ENCODE results near the gene CFAP157.
A peak's percentile ranks its signal among the peaks of the same experiment; 100 is the strongest.

CFAP157 gene

DNA sequence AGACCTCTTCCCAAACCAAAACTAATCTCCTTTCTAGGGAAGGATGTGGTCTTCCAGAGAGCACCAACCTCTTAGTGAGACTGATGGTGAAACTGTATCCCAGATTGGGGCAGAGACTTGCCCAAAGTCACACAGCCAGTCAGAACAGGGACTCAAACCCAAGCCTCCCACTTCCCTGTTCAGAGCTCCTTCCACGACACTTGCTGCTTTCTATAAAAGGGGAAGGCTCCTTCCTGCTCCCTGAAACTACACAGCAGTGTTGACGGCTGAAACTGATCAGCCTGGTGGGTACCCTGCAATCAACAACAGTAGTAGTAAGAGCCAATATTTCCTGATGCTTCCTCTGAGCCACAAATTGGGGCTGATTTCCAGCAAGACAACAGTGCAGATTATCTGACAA, 26.8 kb downstream of the CFAP157 start:
- H3K4me3 ChIP-seq (ENCODE audit: low read length in 2 of 2): no peak overlapping the region
- H3K9ac ChIP-seq (ENCODE audit: low read depth in 1 of 2, low read length in 2 of 2): no peak overlapping the region
- H3K27ac ChIP-seq (ENCODE audit: low read depth in 2 of 2, low read length in 2 of 2): no peak overlapping the region

DNA sequence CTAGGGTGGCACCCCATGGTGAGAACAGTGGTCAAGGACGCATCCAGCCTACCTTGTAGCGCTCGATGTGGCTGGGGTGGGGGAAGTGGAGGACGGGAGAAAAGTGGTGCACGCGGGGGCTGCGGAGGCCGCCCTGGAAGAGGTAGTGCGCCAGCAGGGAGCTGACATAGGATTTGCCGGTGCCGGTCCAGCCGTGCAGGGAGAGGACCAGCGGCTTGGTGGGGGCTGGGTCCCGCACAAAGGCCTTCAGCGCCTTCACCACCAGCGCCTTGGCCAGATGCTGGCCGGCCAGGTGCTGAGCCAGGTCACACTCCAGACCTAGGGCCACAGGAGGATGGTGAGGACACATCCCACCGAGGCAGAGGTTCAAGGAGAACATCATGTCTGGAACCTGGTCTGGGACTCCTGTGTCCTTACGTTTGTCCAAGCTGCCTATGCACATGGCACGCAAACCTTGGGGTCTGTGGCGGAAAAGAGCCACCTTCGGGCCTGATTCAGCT, 27.5 kb downstream of the CFAP157 start:
- H3K27me3 ChIP-seq (ENCODE audit: control insufficient read depth in 2 of 2, insufficient read depth in 2 of 2, low read length in 2 of 2): no peaks in the 10 kb centered on the region
- H3K36me3 ChIP-seq (ENCODE audit: control insufficient read depth in 2 of 2, insufficient read depth in 2 of 2, low read length in 2 of 2): peaks cover 0 to 10% of the 10 kb centered on the region in 2 donors
- H3K9me3 ChIP-seq (ENCODE audit: control insufficient read depth in 2 of 2, low read length in 2 of 2): no peaks in the 10 kb centered on the region
- peak overlapping the region; percentile 95 for H3K27ac ChIP-seq (ENCODE audit: low read depth in 2 of 2, low read length in 2 of 2)
- H3K9ac ChIP-seq (ENCODE audit: low read depth in 1 of 2, low read length in 2 of 2): peak overlapping the region; percentile 79 to 85
- peak overlapping the region; percentile 65 to 78 for H3K4me3 ChIP-seq (ENCODE audit: low read length in 2 of 2)
- H3K4me1 ChIP-seq (ENCODE audit: control insufficient read depth in 2 of 2, insufficient read depth in 2 of 2, low read length in 2 of 2): peaks cover 8 to 9% of the 10 kb centered on the region in 2 donors

More for the DNA sequence above, 26.8 kb downstream of the CFAP157 start:
- Histone ChIP-seq H3K4me1 (ENCODE audit: control insufficient read depth in 2 of 2, insufficient read depth in 2 of 2, low read length in 2 of 2) (peaks cover 8 to 9% of the 10 kb centered on the region in 2 donors), H3K27me3 (ENCODE audit: control insufficient read depth in 2 of 2, insufficient read depth in 2 of 2, low read length in 2 of 2) (no peaks in the 10 kb centered on the region), H3K9me3 (ENCODE audit: control insufficient read depth in 2 of 2, low read length in 2 of 2) (no peaks in the 10 kb centered on the region), H3K36me3 (ENCODE audit: control insufficient read depth in 2 of 2, insufficient read depth in 2 of 2, low read length in 2 of 2) (peaks cover 0 to 10% of the 10 kb centered on the region in 2 donors)

DNA sequence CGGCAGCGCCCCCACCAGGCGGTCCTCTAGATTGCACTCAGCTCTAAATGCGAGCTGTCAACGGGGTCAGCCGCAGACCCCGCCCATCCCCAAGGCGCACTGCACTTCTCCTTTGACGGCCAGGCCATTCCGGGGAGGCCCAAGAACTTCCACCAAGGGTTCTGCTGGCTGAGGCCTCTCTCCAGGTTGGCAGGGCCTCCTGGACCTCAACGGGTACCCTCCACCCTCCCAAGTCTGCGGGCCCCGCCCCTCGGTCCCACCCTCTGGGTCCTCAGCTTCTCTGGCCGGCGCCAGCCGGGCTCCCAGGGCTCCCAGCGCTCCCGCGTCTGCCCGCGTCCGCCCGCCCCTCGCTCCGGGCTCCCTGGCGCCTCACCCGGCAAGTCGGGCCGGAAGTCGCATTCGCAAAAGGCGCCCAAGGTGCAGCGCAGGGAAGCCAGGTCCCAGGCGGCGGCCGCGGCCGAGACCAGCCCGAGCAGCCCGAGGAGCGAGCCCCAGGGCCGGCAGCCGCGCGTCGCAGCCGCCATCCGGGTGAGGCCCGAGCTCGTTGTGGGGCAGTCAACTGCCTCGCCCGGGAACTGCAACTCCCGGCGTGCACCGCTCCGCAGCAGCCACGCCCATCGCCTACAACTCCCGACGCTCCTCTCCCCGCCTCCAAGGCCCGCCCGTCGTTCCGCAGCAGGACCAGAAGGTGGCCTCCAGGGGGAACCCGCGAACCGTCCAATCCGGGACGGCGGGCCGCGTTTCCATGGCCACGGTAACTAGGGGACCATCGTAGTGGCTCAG, 28.1 kb downstream of the CFAP157 start, which contains the start of gene TOR2A:
TOR2A (minus strand) TSS at position 548 of the 783 bp plus-strand sequence; CDS start at position 524, 24 bp downstream.
- H3K4me1 ChIP-seq (ENCODE audit: control insufficient read depth in 2 of 2, insufficient read depth in 2 of 2, low read length in 2 of 2): peaks cover 8 to 11% of the 10 kb centered on the region in 2 donors
- H3K27me3 ChIP-seq (ENCODE audit: control insufficient read depth in 2 of 2, insufficient read depth in 2 of 2, low read length in 2 of 2): no peaks in the 10 kb centered on the region
- peak within 1 kb of the TSS; percentile 95 for H3K27ac ChIP-seq (ENCODE audit: low read depth in 2 of 2, low read length in 2 of 2)
- no peaks in the 10 kb centered on the region for H3K9me3 ChIP-seq (ENCODE audit: control insufficient read depth in 2 of 2, low read length in 2 of 2)
- H3K36me3 ChIP-seq (ENCODE audit: control insufficient read depth in 2 of 2, insufficient read depth in 2 of 2, low read length in 2 of 2): peaks cover 0 to 10% of the 10 kb centered on the region in 2 donors
- peak within 1 kb of the TSS; percentile 79 to 85 for H3K9ac ChIP-seq (ENCODE audit: low read depth in 1 of 2, low read length in 2 of 2)
- peak within 1 kb of the TSS; percentile 65 to 78 for H3K4me3 ChIP-seq (ENCODE audit: low read length in 2 of 2)

DNA sequence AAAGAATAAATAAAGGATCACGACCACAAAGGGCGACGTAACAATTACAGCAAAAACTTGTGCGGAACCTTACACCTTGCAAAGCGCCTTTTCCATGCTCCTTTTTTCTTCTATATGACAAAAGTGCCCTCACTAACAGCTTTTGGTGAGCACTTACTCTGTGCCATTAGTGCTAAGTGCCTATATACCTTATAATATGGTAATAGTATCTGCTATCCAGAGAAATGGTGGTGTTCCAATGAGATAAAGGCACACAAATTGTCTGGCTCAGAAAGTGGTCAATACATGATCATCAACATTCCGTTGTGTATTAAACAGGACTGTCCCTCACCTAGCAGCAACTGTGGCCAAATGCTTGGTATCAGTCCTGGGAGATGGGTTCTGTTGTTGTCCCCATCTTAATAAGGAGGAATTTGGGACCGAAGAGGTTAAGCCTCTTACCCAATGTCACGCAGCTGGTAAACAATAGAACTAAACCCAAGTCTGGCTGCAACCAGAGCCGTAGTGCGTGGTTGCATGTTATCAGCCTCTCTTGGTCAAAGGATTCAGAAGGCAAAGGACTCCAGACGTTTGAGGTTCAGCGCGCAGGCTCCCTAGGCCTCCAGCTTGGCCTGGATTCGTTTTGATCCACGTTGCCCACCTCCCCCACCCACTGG, 28.9 kb downstream of the CFAP157 start:
- H3K4me3 ChIP-seq (ENCODE audit: low read length in 2 of 2): no peak overlapping the region
- no peak overlapping the region for H3K27ac ChIP-seq (ENCODE audit: low read depth in 2 of 2, low read length in 2 of 2)
- H3K9ac ChIP-seq (ENCODE audit: low read depth in 1 of 2, low read length in 2 of 2): no peak overlapping the region
- H3K4me1 ChIP-seq (ENCODE audit: control insufficient read depth in 2 of 2, insufficient read depth in 2 of 2, low read length in 2 of 2): peaks cover 13 to 16% of the 10 kb centered on the region in 2 donors
- no peaks in the 10 kb centered on the region for H3K27me3 ChIP-seq (ENCODE audit: control insufficient read depth in 2 of 2, insufficient read depth in 2 of 2, low read length in 2 of 2)
- no peaks in the 10 kb centered on the region for H3K9me3 ChIP-seq (ENCODE audit: control insufficient read depth in 2 of 2, low read length in 2 of 2)
- H3K36me3 ChIP-seq (ENCODE audit: control insufficient read depth in 2 of 2, insufficient read depth in 2 of 2, low read length in 2 of 2): peaks cover 0 to 10% of the 10 kb centered on the region in 2 donors

DNA sequence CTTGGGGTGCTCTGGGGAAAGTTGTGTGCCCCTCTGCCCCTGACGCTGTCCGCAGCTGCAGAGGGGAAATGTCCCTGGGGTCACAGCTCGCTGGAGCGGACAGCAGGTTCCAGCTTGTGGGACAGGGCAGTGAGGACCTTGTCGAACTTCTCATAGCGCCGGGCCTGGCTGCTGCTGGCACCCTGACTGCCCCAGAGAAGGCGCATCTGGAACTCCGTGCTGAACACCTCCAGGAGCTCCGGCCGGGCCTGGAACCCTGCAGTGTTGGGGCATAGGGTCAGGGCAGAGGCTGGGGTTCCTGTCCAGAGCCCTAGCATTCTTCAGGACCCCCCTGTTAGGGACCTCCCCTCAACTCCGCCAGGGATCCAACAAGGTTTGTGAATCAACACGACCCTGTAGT, 31.9 kb downstream of the CFAP157 start:
- peaks cover 13 to 16% of the 10 kb centered on the region in 2 donors for H3K4me1 ChIP-seq (ENCODE audit: control insufficient read depth in 2 of 2, insufficient read depth in 2 of 2, low read length in 2 of 2)
- H3K27ac ChIP-seq (ENCODE audit: low read depth in 2 of 2, low read length in 2 of 2): no peak overlapping the region
- no peaks in the 10 kb centered on the region for H3K9me3 ChIP-seq (ENCODE audit: control insufficient read depth in 2 of 2, low read length in 2 of 2)
- peaks cover 0 to 8% of the 10 kb centered on the region in 2 donors for H3K36me3 ChIP-seq (ENCODE audit: control insufficient read depth in 2 of 2, insufficient read depth in 2 of 2, low read length in 2 of 2)
- H3K27me3 ChIP-seq (ENCODE audit: control insufficient read depth in 2 of 2, insufficient read depth in 2 of 2, low read length in 2 of 2): peaks cover 2 to 8% of the 10 kb centered on the region in 2 donors
- no peak overlapping the region for H3K4me3 ChIP-seq (ENCODE audit: low read length in 2 of 2)
- no peak overlapping the region for H3K9ac ChIP-seq (ENCODE audit: low read depth in 1 of 2, low read length in 2 of 2)

DNA sequence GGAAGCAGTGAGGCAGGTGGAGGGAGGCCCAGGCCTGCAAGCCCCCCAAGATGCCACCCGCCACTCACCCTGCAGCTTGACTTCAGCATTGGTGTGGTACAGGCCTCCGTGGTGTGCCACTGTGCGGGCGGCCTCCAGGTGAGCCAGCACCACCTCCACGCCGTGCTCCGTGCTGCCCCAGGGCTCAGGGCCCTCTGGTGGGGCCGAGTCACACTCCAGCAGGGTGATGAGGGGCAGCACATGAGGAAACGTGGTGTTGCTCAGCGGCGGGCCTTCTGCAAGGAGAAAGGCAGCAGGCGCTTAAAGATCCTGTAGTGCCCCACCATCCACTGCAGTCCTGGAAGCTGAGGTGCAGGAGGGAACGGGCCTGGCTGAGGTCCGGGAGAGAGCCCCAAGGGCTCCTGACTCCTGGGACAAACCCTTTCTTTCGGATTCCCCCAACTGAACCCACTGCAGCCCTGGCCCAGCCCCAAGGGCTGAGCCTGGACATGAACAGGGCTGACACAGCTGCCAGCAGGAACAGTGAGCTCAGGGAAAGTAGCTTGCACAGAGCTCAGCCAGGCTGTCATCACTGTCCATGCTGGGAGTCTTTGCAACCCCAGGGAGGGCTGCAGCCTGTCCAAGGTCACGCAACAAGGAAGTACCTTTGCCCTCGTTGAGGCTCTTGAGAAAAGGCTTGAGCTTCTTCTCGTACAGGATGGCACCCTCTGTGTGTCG, 33.0 kb downstream of the CFAP157 start:
- no peak overlapping the region for H3K9ac ChIP-seq (ENCODE audit: low read depth in 1 of 2, low read length in 2 of 2)
- peak overlapping the region; percentile 3 to 42 for H3K27ac ChIP-seq (ENCODE audit: low read depth in 2 of 2, low read length in 2 of 2)
- peaks cover 0 to 11% of the 10 kb centered on the region in 2 donors for H3K36me3 ChIP-seq (ENCODE audit: control insufficient read depth in 2 of 2, insufficient read depth in 2 of 2, low read length in 2 of 2)

DNA sequence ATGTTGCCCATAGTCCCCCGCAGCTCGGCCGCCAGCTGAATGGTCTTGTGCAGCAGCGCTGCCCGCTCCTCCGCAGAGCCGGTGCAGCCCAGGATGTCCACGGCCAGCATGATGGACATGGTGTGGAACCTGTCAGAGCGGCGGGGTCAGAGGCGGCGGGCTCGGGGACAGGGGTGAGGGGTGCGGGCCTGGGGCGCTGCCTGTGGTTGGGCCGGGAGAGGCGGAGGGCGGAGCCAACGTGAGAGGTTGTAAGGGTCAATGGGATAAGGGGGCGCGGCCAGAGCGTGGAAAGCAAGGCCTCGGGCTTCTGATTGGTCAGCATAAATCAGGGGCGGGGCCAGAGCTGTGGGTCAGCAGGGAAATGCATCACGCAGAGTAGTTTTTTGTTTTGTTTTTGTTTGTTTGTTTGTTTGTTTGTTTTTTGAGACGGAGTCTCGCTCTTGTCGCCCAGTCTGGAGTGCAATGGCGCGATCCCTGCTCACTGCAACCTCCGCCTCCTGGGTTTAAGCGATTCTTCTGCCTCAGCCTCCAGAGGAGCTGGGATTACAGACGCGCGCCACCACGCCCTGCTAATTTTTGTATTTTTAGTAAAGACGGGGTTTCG, 35.1 kb downstream of the CFAP157 start:
- H3K9ac ChIP-seq (ENCODE audit: low read depth in 1 of 2, low read length in 2 of 2): no peak overlapping the region
- no peak overlapping the region for H3K27ac ChIP-seq (ENCODE audit: low read depth in 2 of 2, low read length in 2 of 2)
- H3K36me3 ChIP-seq (ENCODE audit: control insufficient read depth in 2 of 2, insufficient read depth in 2 of 2, low read length in 2 of 2): peaks cover 0 to 11% of the 10 kb centered on the region in 2 donors
- no peaks in the 10 kb centered on the region for H3K9me3 ChIP-seq (ENCODE audit: control insufficient read depth in 2 of 2, low read length in 2 of 2)
- H3K27me3 ChIP-seq (ENCODE audit: control insufficient read depth in 2 of 2, insufficient read depth in 2 of 2, low read length in 2 of 2): peaks cover 2 to 8% of the 10 kb centered on the region in 2 donors
- H3K4me1 ChIP-seq (ENCODE audit: control insufficient read depth in 2 of 2, insufficient read depth in 2 of 2, low read length in 2 of 2): peaks cover 5 to 7% of the 10 kb centered on the region in 2 donors
- H3K4me3 ChIP-seq (ENCODE audit: low read length in 2 of 2): no peak overlapping the region

More for the DNA sequence above, 33.0 kb downstream of the CFAP157 start:
- Histone ChIP-seq H3K4me3 (ENCODE audit: low read length in 2 of 2) (no peak overlapping the region), H3K4me1 (ENCODE audit: control insufficient read depth in 2 of 2, insufficient read depth in 2 of 2, low read length in 2 of 2) (peaks cover 8 to 9% of the 10 kb centered on the region in 2 donors), H3K9me3 (ENCODE audit: control insufficient read depth in 2 of 2, low read length in 2 of 2) (no peaks in the 10 kb centered on the region), H3K27me3 (ENCODE audit: control insufficient read depth in 2 of 2, insufficient read depth in 2 of 2, low read length in 2 of 2) (peaks cover 2 to 8% of the 10 kb centered on the region in 2 donors)

DNA sequence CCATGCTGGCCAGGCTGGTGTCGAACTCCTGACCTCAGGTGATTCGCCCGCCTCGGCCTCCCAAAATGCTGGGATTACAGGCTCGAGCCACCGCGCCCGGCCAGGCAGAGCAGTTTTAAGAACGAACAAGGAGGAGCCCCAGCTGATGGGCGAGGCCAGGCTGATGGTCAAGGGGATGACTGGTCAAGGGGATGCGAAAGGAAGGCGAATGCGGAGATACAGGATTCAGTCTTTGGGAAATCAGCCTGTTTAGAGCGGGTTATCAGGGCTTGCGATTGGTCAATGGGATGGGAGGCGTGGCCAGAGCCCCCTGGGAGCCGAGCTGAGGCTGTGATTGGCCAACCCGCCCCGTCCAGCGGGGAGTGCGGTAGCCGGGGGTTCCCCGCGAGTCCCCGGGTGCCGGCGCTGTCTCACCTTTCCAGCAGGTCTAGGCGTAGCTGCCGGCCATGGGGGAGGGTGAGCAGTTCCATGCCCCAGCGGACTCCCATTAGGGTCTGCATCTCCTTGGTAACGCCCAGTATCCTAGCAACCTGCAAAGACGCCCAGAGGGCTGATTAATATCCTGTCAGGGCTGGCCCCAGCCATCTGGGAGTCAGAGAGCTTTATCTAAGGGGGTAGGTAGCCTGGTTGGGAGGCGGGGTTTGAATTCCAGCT, 35.8 kb downstream of the CFAP157 start:
- Histone ChIP-seq H3K36me3 (ENCODE audit: control insufficient read depth in 2 of 2, insufficient read depth in 2 of 2, low read length in 2 of 2) (peaks cover 0 to 11% of the 10 kb centered on the region in 2 donors), H3K9me3 (ENCODE audit: control insufficient read depth in 2 of 2, low read length in 2 of 2) (no peaks in the 10 kb centered on the region), H3K27ac (ENCODE audit: low read depth in 2 of 2, low read length in 2 of 2) (no peak overlapping the region), H3K27me3 (ENCODE audit: control insufficient read depth in 2 of 2, insufficient read depth in 2 of 2, low read length in 2 of 2) (peaks cover 2 to 12% of the 10 kb centered on the region in 2 donors), H3K4me1 (ENCODE audit: control insufficient read depth in 2 of 2, insufficient read depth in 2 of 2, low read length in 2 of 2) (peaks cover 5 to 7% of the 10 kb centered on the region in 2 donors), H3K9ac (ENCODE audit: low read depth in 1 of 2, low read length in 2 of 2) (no peak overlapping the region), H3K4me3 (ENCODE audit: low read length in 2 of 2) (no peak overlapping the region)

DNA sequence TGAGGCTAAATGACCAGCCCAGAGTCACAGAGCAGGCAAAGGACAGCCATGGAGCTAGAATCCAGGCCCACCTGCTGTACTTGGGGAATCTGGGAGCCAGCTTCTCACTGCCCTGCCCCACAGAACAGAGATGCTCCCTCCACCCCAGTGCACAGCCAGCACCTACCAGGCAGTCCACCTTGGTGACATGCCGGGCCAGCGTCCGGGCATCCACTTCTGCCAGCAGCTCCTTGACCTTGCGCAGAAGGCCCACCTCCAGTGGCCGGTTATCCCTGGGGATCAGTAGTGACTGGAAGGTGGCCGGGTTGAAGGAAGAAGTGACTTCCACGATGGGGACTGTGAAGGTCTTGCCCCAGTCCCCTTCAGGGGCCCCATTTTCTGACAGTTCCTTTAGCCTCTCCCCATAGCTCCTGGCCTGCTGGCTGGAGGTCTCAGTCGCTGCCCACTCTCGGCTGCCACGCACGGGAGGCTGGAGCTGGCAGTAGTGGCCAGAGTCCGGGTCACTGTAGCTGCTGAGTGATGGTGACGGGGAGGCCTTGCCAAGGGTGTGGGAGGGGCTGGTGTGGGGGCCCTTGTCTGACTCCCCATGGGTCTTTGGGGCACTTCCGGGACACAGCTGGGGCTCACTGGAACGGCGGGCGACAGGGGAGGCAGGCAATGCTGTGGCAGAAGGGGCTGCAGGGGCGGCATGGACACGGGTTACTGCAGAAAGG, 37.8 kb downstream of the CFAP157 start:
- Histone ChIP-seq H3K4me3 (ENCODE audit: low read length in 2 of 2) (no peak overlapping the region), H3K9ac (ENCODE audit: low read depth in 1 of 2, low read length in 2 of 2) (no peak overlapping the region), H3K4me1 (ENCODE audit: control insufficient read depth in 2 of 2, insufficient read depth in 2 of 2, low read length in 2 of 2) (peaks cover 5 to 7% of the 10 kb centered on the region in 2 donors), H3K9me3 (ENCODE audit: control insufficient read depth in 2 of 2, low read length in 2 of 2) (no peaks in the 10 kb centered on the region), H3K36me3 (ENCODE audit: control insufficient read depth in 2 of 2, insufficient read depth in 2 of 2, low read length in 2 of 2) (peaks cover 0 to 10% of the 10 kb centered on the region in 2 donors), H3K27me3 (ENCODE audit: control insufficient read depth in 2 of 2, insufficient read depth in 2 of 2, low read length in 2 of 2) (peaks cover 2 to 12% of the 10 kb centered on the region in 2 donors), H3K27ac (ENCODE audit: low read depth in 2 of 2, low read length in 2 of 2) (no peak overlapping the region)

Data from mucosa of rectum (tissue), 2 donors.